ENCODE measurements around the gene CMTM5.

- TF ChIP-seq CTCF (IDR thresholded peaks at IDR 0.05): no peak
- TF ChIP-seq POLR2A (IDR thresholded peaks at IDR 0.05): no peak
- TF ChIP-seq EP300 (IDR thresholded peaks at IDR 0.05; ENCODE audit: low read depth): no peak
Measured at GRCh38 chr14:23358553-23359166, 18.2 kb upstream of the CMTM5 start.

Data from transverse colon (tissue), 3 donors.